DND-41 (cell line): ENCODE data around the gene HCRTR1.

Experiments used
- CTCF ChIP-seq: IDR thresholded peaks from 2 replicates; pipeline ENCODE4 v1.5.1; 2012; ENCODE audit warnings: borderline replicate concordance, low read length, moderate library complexity, mild to moderate bottlenecking; ENCODE audit not compliant: poor library complexity, severe bottlenecking; ENCODE audit errors: extremely low read depth
- EZH2 ChIP-seq: IDR thresholded peaks from 3 replicates; pipeline ENCODE4 v1.6.1; 2012; ENCODE audit warnings: borderline replicate concordance, low read depth, mild to moderate bottlenecking, moderate library complexity, low read length, inconsistent platforms; ENCODE audit not compliant: severe bottlenecking

- TF ChIP-seq CTCF (no peak), EZH2 (no peak)
These were observed 11.5 kb upstream of the HCRTR1 start for GRCh38 chr1:31605908-31606427.
